HepG2 (cell line): ENCODE measurements around the gene USP10. TPM values are rescaled to one million over a fixed set of nuclear protein-coding genes. Genes with fewer than 3 reads are reported as not detected.
A peak's percentile ranks its signal among the peaks of the same experiment; 100 is the strongest.

Experiments used
- CC2D1A ChIP-seq: sonication (generic); formaldehyde crosslinking; IDR thresholded peaks from 2 replicates; pipeline ENCODE4 v1.8.1; 2023; ENCODE audit warnings: mild to moderate bottlenecking, missing genetic modification reagents
- CTCF ChIP-seq: sonication (generic); formaldehyde crosslinking; IDR thresholded peaks from 2 replicates; pipeline ENCODE4 v1.5.0; 2020; ENCODE audit warnings: mild to moderate bottlenecking, missing genetic modification reagents, moderate library complexity
- ETS1 ChIP-seq: sonication (generic); formaldehyde crosslinking; IDR thresholded peaks from 2 replicates; pipeline ENCODE4 v1.4.0; 2020; ENCODE audit warnings: missing genetic modification reagents
- KDM3A ChIP-seq: IDR thresholded peaks from 2 replicates; pipeline ENCODE4 v1.6.1; 2018; ENCODE audit warnings: low read depth, missing compliant biosample characterization
- KLF16 ChIP-seq, 2 experiments: sonication (generic) in 1 of 2; formaldehyde crosslinking in 1 of 2; IDR thresholded peaks; 2 replicates each; pipeline versions ENCODE4 v1.6.1 to v1.8.0; 2016 to 2023; ENCODE audit warnings: missing genetic modification reagents in 2 of 2, missing compliant biosample characterization in 1 of 2
- MAFF ChIP-seq: IDR thresholded peaks from 2 replicates; pipeline ENCODE4 v1.6.1; 2011; ENCODE audit warnings: low read depth, low read length, improper control_type of control experiment
- MYPOP ChIP-seq: sonication (generic); formaldehyde crosslinking; IDR thresholded peaks from 2 replicates; pipeline ENCODE4 v1.8.1; 2023; ENCODE audit warnings: mild to moderate bottlenecking, moderate library complexity, missing genetic modification reagents
- NCOA5 ChIP-seq: sonication (generic); formaldehyde crosslinking; IDR thresholded peaks from 2 replicates; pipeline ENCODE4 v1.4.0; 2020; ENCODE audit warnings: missing genetic modification reagents
- NCOR1 ChIP-seq: fragments of 200-600 bp; sonication (generic); IDR thresholded peaks from 2 replicates; pipeline ENCODE4 v1.7.0; 2017; ENCODE audit warnings: antibody characterized with exemption, low read length, borderline replicate concordance
- NFYB ChIP-seq: sonication (generic); formaldehyde crosslinking; IDR thresholded peaks from 2 replicates; pipeline ENCODE4 v1.4.0; 2020; ENCODE audit warnings: missing genetic modification reagents
- NFYC ChIP-seq: IDR thresholded peaks from 2 replicates; pipeline ENCODE4 v1.6.1; 2016; ENCODE audit warnings: missing genetic modification reagents, missing compliant biosample characterization
- NR2F2 ChIP-seq: IDR thresholded peaks from 2 replicates; pipeline ENCODE4 v1.6.1; 2012; ENCODE audit warnings: low read depth, inconsistent platforms, borderline replicate concordance
- PREB ChIP-seq: sonication (generic); formaldehyde crosslinking; IDR thresholded peaks from 2 replicates; pipeline ENCODE4 v1.4.0; 2020; ENCODE audit warnings: missing genetic modification reagents
- SP5 ChIP-seq: IDR thresholded peaks from 2 replicates; pipeline ENCODE4 v1.6.1; 2016; ENCODE audit warnings: low read depth, borderline replicate concordance
- TEAD3 ChIP-seq: optimal IDR thresholded peaks from 2 replicates; pipeline ENCODE3; 2016; ENCODE audit warnings: borderline replicate concordance
- ZBTB8A ChIP-seq: sonication (generic); formaldehyde crosslinking; IDR thresholded peaks from 2 replicates; pipeline ENCODE4 v1.4.0; 2020; ENCODE audit warnings: mild to moderate bottlenecking, low read depth, missing genetic modification reagents, borderline replicate concordance
- ZNF260 ChIP-seq: sonication (generic); formaldehyde crosslinking; IDR thresholded peaks from 2 replicates; pipeline ENCODE4 v1.4.0; 2020; ENCODE audit warnings: missing genetic modification reagents, low read depth, mild to moderate bottlenecking, borderline replicate concordance
- ZNF546 ChIP-seq: sonication (generic); formaldehyde crosslinking; conservative IDR thresholded peaks from 2 replicates; pipeline ENCODE4 v1.8.1; 2023; ENCODE audit warnings: mild to moderate bottlenecking, missing genetic modification reagents
- ZNF572 ChIP-seq: sonication (generic); formaldehyde crosslinking; IDR thresholded peaks from 2 replicates; pipeline ENCODE4 v1.5.1; 2020; ENCODE audit warnings: mild to moderate bottlenecking, missing genetic modification reagents
- ZNF639 ChIP-seq: conservative IDR thresholded peaks from 2 replicates; pipeline ENCODE4 v1.6.1; 2018; ENCODE audit warnings: missing genetic modification reagents
- ZNF672 ChIP-seq: sonication (generic); formaldehyde crosslinking; IDR thresholded peaks from 2 replicates; pipeline ENCODE4 v1.8.1; 2022; ENCODE audit warnings: missing genetic modification reagents
- ZNF678 ChIP-seq: sonication (generic); formaldehyde crosslinking; IDR thresholded peaks from 2 replicates; pipeline ENCODE4 v1.4.0; 2020; ENCODE audit warnings: mild to moderate bottlenecking, missing genetic modification reagents
- ZNF703 ChIP-seq: sonication (generic); formaldehyde crosslinking; IDR thresholded peaks from 2 replicates; pipeline ENCODE4 v1.5.1; 2020; ENCODE audit warnings: missing genetic modification reagents, mild to moderate bottlenecking, moderate library complexity, borderline replicate concordance
- ZNF724P ChIP-seq: sonication (generic); formaldehyde crosslinking; IDR thresholded peaks from 2 replicates; pipeline ENCODE4 v1.8.0; 2022; ENCODE audit warnings: missing genetic modification reagents, borderline replicate concordance
- ZZZ3 ChIP-seq: sonication (generic); formaldehyde crosslinking; IDR thresholded peaks from 2 replicates; pipeline ENCODE4 v1.4.0; 2020; ENCODE audit warnings: missing genetic modification reagents, mild to moderate bottlenecking, borderline replicate concordance
- polyA plus RNA-seq, 8 experiments: library from polyadenylated mRNA; depleted of rRNA in 3 of 8; stranded (reverse) in 7 of 8; unstranded in 1 of 8; fragments of >200 nt; fragmentation: Illumina TruSeq in 4 of 8; extraction: Trizol in 4 of 8; gene quantifications; 2 replicates each; pipeline versions ENCODE4 v1.2.1 to v1.2.3, GENCODE V29; 2011 to 2016; ENCODE audit warnings: low read depth in 4 of 8, missing spikeins in 1 of 8, mixed read lengths in 1 of 8; ENCODE audit not compliant: insufficient read depth in 1 of 8
- total RNA-seq, 5 experiments: library from RNA; depleted of rRNA; stranded (reverse); fragments of >200 nt; fragmentation: Illumina TruSeq; extraction: Trizol; gene quantifications; 2 replicates each; pipeline ENCODE4 v1.2.3, GENCODE V29; 2016; ENCODE audit warnings: low read depth in 1 of 5

Gene USP10
- total and polyA plus RNA-seq, 2 of the 13 experiments (the other 11 are each of a cell fraction or from before 2014, with no cell fraction given) = 79.1 to 122 TPM

GRCh38 chr16:84819644-84820304 is 120.0 kb downstream of the USP10 start, which contains the start of gene CRISPLD2 (continued):
- peak; percentile 49; the same call in 1 of the 2 replicates for TF ChIP-seq NFYC (CRISPR knock-in tag)
- no peak for TF ChIP-seq PREB (CRISPR knock-in tag)
- TF ChIP-seq ZNF724P (CRISPR knock-in tag) = peak; percentile 63; the same call in 1 of the 2 replicates
- TF ChIP-seq ZNF639 (CRISPR knock-in tag) = no peak
- TF ChIP-seq ZNF703 (CRISPR knock-in tag) = no peak
- TF ChIP-seq ZZZ3 = 0 out of 2 replicates have a peak, but pooled peaks have one; percentile 7
- no peak for TF ChIP-seq ZNF260 (CRISPR knock-in tag)
- 0 out of 2 replicates have a peak, but pooled peaks have one; percentile 28 for TF ChIP-seq ZNF546 (CRISPR knock-in tag)
- no peak for TF ChIP-seq NCOA5
- TF ChIP-seq KDM3A (CRISPR knock-in tag) = no peak
- TF ChIP-seq CC2D1A (CRISPR knock-in tag) = 0 out of 2 replicates have a peak, but pooled peaks have one; percentile 3
- TF ChIP-seq CTCF = no peak
- TF ChIP-seq ZNF672 (CRISPR knock-in tag) = no peak
- TF ChIP-seq MYPOP (CRISPR knock-in tag) = 0 out of 2 replicates have a peak, but pooled peaks have one; percentile 27
- TF ChIP-seq NCOR1 = no peak
- no peak for TF ChIP-seq MAFF
- no peak for TF ChIP-seq NR2F2
- no peak for TF ChIP-seq ZNF678 (CRISPR knock-in tag)
- peak; percentile 60 for TF ChIP-seq SP5 (CRISPR knock-in tag)
- TF ChIP-seq ZBTB8A (CRISPR knock-in tag) = no peak
- TF ChIP-seq ETS1 (CRISPR knock-in tag) = no peak
- TF ChIP-seq ZNF572 (CRISPR knock-in tag) = no peak
- peak in 1 of 2 experiments; percentile 50; a peak in 1 of 4 replicates for TF ChIP-seq KLF16 (CRISPR knock-in tag; IDR thresholded peaks at IDR 0.05)
- TF ChIP-seq TEAD3 (CRISPR knock-in tag) = no peak
- peak; percentile 59 for TF ChIP-seq NFYB (CRISPR knock-in tag)
